Activated naive CD8-positive, alpha-beta T cell treated with anti-CD3 and anti-CD28 coated beads, Interleukin-2, amount 10 ng/mL, durations not matched to agents 7 days and 5 days (primary cell): ENCODE results near the gene FMN2. TPM values are rescaled to one million over a fixed set of nuclear protein-coding genes. Genes with fewer than 3 reads are reported as not detected.

Experiments used
- ATAC-seq: fragments of 150-1000 bp; cut with Tn5 transposase; one replicate; pipeline ENCODE4 v1.10.0; 2021; ENCODE audit warnings: low read depth, moderate library complexity
- POLR2A ChIA-PET: fragments of 350-600 bp; sonication (Branson Sonifier 250); formaldehyde crosslinking; loops from one replicate; lab custom pipeline; 2021; ENCODE audit warnings: antibody characterized with exemption; lab: Charles Lee
- DNase-seq: peaks from one replicate; pipeline ENCODE4 v3.0.0; 2021
- H3K27ac Mint-ChIP-seq: one replicate; pipeline ENCODE4 v1.8.0; 2022; ENCODE audit warnings: mild to moderate bottlenecking, mixed read lengths
- H3K27me3 Mint-ChIP-seq: one replicate; pipeline ENCODE4 v1.8.0; 2022; ENCODE audit warnings: mild to moderate bottlenecking, moderate library complexity, mixed read lengths
- H3K36me3 Mint-ChIP-seq: one replicate; pipeline ENCODE4 v1.8.0; 2021; ENCODE audit warnings: mild to moderate bottlenecking, mixed read lengths
- H3K4me1 Mint-ChIP-seq: one replicate; pipeline ENCODE4 v1.8.0; 2021; ENCODE audit warnings: mixed read lengths
- H3K4me3 Mint-ChIP-seq: one replicate; pipeline ENCODE4 v1.8.0; 2022; ENCODE audit warnings: mild to moderate bottlenecking, moderate library complexity, mixed read lengths
- H3K9me3 Mint-ChIP-seq: one replicate; pipeline ENCODE4 v1.8.0; 2021; ENCODE audit warnings: mixed read lengths
- total RNA-seq, 2 experiments: library from RNA; stranded (reverse); gene quantifications; one replicate each; pipeline ENCODE4 v1.2.3, GENCODE V29; 2021

The FMN2 gene
- total RNA-seq, 2 experiments from 2014 or later: not detected

DNA sequence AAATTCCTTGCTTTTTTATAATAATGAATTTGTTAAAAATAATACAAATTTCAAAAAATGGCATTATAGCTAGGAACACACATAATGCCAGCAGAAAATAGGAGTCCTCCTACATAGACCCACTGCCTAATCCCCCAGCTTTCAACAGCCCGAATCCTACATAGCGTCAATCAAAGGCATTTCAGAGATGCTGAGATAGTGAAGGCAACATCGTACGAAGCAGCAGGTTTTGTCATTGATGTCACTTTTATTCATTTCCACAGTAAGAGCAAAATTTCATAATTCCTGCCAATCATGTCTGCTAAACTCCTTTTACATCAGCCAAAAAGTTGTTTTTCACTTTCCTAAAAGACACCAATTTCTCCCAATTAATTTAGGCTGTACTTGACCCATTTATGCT, 426.2 kb downstream of the FMN2 start:
- no peaks in the 10 kb centered on the region for H3K36me3 Mint-ChIP-seq
- no peak for DNase-seq
- no peak for ATAC-seq
- no peak overlapping the region for H3K27ac Mint-ChIP-seq
- H3K27me3 Mint-ChIP-seq: no peaks in the 10 kb centered on the region
- POLR2A ChIA-PET: no interaction called here
- no peak overlapping the region for H3K4me3 Mint-ChIP-seq
- no peaks in the 10 kb centered on the region for H3K4me1 Mint-ChIP-seq
- H3K9me3 Mint-ChIP-seq: peaks cover 3% of the 10 kb centered on the region

DNA sequence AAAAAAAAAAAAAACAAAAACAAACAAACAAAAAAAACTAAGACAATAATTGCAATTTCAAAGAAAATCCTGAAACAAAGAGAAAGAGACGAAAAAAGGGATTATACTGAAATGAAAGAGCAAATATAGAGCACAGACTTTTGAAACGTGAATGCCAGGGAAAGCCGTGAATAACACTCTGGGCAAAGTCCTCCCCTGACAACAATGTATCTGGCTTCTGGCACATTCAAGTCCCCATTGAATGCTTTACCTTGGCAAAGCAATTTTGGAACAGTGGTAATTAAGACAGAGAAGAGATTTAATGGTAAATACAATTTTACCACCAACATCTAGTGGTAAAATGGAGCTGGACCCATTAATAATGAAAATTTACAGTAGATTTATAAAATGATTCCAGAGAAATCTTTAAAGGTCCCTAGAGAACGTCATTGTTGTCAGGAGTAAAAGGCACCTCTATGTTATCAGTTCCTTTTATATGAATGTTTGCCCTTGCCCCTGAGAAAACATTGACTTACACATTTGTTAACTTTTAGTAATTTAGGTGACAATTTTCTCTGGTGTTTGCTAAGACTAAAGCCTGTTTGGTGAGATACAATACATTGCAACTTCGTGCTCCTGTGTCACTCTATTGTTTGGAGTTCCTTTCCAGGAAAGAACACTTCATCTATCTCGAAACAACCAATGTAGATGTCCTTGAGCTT, 430.6 kb downstream of the FMN2 start:
- Mint-ChIP-seq H3K4me1 (no peaks in the 10 kb centered on the region), H3K9me3 (peaks cover 3% of the 10 kb centered on the region), H3K27ac (no peak overlapping the region), H3K36me3 (no peaks in the 10 kb centered on the region), H3K4me3 (no peak overlapping the region), H3K27me3 (no peaks in the 10 kb centered on the region)
- no peak for ATAC-seq
- POLR2A ChIA-PET: no interaction called here
- no peak for DNase-seq

DNA sequence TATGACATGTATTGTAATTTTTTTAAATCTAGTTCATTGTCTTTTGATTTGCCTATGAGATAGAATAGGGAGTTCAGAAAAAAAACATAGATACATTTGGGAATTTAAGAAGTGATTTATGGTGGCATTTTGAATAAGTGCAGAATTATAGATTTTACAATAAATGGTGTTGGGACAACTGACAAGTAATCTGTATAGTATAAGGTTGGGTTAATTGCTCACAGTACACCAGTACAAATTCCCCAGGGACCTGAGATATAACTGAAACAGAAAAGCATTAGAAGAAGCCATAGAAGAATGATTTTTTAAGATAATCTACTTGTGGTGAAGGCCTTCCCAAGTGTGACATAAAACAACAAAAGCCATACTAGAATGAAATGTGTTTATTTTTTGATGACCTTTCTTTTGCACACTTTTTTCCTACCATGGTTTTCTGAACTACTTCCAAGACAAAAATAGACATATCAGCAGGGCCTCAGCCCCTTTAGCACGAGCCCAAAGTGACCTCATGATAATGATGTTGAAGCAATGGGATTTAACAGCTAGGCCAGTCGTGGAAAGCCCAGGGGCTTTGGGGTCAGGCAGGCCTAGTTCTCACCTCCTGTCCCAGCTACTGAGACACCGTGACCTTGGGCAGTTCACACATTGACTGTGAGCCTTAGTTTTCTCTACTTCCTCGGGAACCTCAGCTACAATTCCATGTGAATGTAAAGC, 432.8 kb downstream of the FMN2 start:
- DNase-seq (no peak), ATAC-seq (no peak)
- peaks cover 3% of the 10 kb centered on the region for H3K9me3 Mint-ChIP-seq
- no peaks in the 10 kb centered on the region for H3K36me3 Mint-ChIP-seq
- H3K4me1 Mint-ChIP-seq: no peaks in the 10 kb centered on the region
- no peaks in the 10 kb centered on the region for H3K27me3 Mint-ChIP-seq
- POLR2A ChIA-PET: no interaction called here
- no peak overlapping the region for H3K27ac Mint-ChIP-seq
- H3K4me3 Mint-ChIP-seq: no peak overlapping the region
